GM18517 (cell line): Measurements from ENCODE around the gene LMAN1.

Experiments
- ATAC-seq: cut with Tn5 transposase; IDR thresholded peaks from one replicate; pipeline ENCODE4 v1.9.1; 2021; ENCODE audit warnings: mild to moderate bottlenecking, moderate library complexity; ENCODE audit not compliant: unreplicated experiment

The LMAN1 gene

DNA sequence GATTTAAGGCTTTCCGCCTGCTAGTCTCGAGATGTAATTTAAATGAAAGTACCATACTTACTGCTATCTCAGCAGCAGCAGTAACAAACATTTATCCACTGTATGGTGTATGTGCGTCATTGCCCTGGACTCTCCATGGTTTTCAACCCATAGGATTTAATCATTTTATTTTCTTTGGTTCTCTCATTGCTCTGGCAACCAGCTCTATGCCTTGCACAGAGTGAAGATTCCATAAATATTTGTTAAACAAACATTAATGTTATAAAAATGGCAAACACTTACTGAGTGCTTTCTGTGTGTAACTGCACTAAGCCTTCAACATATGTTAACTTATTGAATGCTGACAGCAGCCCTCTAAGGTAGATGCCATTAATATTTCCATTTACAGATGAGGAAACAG lies 1.3 kb upstream of the LMAN1 start:
- no peak for ATAC-seq

- peak; percentile 12 for ATAC-seq
Observed at GRCh38 chr18:59359576-59359952, 499 bp upstream of the LMAN1 start.

GRCh38 chr18:59358414-59358711 lies 702 bp downstream of the LMAN1 start:
- no peak for ATAC-seq

GRCh38 chr18:59357928-59358327 lies 1.1 kb downstream of the LMAN1 start:
- no peak for ATAC-seq

- ATAC-seq, result no peak
Observed at GRCh38 chr18:59354731-59355130, 4.3 kb downstream of the LMAN1 start.

DNA sequence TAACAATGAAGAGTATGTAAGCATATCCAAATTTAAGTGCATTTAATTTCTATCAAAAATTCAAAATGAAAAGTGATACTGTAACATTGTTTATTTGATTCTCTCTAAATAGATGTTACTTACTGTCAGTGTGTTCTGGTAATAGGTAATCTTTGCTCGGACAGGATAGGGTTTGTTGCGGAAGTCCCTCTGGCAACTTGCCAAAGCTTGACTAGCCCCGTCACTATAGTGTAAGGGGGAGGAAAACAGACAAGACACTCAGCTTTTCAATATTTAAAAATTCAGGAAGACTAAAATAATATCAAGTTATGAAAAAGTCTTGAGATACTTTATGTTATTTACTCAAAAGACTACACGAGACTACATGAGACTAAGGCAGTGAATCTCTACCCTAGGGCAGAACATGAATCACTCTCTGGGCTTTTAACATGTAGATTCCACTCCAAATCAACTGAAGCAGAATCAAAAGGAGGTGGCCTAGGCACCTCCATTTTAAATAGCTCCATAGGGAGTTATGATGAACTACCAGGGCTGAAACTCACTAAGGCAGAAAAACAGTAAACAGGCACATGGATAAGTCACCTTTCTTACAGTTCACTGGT lies 5.9 kb downstream of the LMAN1 start:
- ATAC-seq, result no peak

DNA sequence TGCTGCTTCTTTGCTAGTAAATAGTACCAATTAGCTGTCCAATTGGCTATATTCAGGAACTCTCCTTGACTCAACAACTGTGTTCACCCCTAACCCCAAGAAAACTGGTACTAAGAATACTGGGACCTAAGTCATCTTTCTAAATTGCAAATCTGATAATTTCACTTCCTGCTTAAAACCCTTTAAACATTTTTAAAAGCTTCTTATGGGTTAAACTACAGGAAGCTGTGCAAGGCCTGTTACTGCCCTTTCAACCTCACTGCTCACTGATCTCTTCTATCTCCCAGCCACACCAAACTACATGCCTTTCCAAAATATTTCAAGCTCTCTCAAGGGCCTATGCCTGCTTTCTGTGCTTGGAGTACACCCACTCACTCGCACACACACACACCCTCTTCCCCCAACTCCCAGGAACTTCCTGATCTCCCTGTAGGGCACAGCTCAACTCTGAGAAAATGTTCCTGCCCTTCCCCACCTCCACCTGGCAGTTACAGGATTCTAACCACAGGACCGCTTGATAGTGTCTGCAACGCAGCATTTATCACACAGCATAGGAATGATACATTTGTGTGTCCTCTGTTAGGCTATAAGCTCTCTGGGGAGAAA lies 6.7 kb downstream of the LMAN1 start:
- ATAC-seq, result no peak

GRCh38 chr18:59345556-59345955 lies 13.5 kb downstream of the LMAN1 start:
- ATAC-seq, result no peak

DNA sequence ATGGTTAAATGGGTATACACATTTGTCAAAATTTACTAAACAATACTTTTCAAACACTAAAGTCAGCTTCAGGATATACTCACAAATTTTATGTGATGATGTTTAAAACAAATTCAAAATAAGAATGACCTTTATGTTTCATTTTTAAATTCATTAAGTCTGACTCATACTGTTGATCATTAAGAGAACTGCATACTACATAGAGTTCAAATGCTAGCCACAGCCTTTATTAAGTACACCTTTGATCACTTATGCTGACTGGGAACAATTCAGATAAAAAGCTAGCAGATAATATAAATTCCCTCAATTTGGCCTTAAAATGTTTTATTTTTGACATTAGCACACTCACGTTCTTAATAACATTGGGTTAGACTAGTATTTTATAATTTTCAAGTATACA lies 14.1 kb downstream of the LMAN1 start:
- ATAC-seq, result no peak

DNA sequence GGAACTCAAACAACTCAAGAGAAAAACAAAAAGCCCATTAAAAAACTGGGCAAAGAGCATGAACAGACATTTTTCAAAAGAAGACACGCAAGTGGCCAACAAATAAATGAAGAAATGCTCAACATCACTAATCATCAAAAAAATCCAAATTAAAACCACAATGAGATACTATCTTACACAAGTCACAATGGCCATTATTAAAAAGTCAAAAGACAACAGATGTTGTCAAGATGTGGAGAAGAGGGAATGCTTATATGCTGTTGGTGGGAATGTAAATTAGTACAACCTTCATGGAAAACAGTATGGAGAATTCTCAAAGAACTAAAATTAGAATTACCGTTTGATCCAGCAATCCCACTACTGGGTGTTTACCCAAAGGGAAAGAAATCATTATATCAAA lies 15.1 kb downstream of the LMAN1 start:
- ATAC-seq, result no peak

GRCh38 chr18:59340817-59341216 lies 18.2 kb downstream of the LMAN1 start:
- ATAC-seq, result peak; percentile 67

- no peak for ATAC-seq
Observed at GRCh38 chr18:59340312-59340711, 18.8 kb downstream of the LMAN1 start.

DNA sequence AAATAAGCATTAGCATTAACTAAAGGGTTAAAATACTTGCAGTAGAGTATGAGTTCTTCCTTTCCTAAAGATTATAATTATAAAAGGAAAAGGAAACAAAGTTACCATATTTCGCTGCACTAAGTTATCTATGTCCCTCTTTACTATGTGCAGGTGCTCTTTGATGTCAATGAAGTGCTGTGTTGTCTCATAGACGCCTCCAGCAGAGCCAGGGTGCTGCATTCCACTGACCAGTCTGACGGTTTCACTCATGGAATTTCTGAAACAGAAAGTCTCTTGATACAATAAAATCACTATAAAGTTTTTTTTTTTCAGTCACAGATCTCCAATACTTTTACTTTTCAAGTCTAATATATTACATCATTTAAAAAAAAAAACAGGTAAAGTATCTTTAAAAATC lies 26.1 kb downstream of the LMAN1 start:
- no peak for ATAC-seq

GRCh38 chr18:59328683-59329082 lies 30.4 kb downstream of the LMAN1 start:
- ATAC-seq, result no peak

- ATAC-seq, result no peak
Observed at GRCh38 chr18:59325965-59326364, 33.1 kb downstream of the LMAN1 start.

GRCh38 chr18:59324623-59324971 lies 34.5 kb downstream of the LMAN1 start:
- ATAC-seq, result no peak

DNA sequence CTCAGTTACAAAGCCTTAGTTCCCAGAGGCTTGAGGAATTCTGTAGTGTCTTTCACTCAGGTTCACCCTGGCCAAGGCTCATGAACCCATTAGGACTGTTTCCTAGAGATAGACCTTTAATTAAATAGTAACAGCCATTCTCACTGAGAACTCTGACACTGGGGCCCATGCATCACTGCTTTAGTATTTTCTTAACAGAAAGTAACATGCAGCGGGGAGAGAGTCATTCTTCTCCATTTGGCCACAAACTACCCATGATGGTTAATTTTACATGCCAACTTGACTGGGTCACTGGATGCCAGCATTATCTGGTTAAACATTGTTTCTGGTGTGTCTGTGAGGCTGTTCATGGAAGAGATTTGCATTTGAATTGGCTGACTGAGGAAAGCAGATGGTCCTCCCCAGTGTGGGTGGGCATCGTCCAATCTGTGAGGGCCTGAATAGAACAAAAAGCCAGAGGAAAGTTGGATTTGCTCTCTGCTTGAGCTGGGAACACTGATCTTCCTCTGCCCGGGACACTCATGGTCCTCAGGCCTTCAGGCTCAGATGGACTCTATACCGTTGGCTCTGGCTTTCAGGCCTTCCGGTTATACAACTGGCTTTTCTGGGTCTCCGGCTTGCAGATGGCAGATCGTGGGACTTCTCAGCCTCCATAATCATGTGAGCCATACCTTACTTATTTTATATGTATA lies 35.0 kb downstream of the LMAN1 start:
- no peak for ATAC-seq

DNA sequence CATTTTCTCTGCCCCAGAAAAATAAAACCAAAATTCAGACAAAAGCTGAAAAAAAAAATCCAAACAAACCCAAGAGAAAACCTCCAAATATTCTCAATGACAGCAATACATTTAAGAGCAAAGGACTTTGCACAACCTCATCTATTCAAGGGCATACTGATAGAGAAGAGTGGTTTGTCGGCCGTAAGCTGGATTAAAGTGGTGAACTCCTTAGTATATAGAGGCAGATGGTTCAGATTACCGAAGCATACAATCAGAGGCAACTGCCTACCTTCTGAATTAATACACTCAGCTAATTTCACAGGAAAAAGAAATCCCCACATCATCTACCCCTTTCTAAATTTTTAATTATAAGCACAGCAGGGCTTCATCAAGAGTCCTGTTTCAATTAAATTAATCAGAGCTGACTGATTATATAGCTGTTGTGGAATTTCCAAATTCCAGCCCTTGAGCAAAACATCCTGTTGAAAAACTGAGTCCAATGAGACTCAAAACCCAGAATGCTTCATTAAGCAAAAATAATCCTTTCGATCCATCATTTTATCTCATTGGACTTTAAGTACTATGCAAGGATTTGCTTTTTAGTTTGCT lies 40.5 kb downstream of the LMAN1 start, which contains the start of gene CPLX4:
Gene CPLX4 (minus strand): TSS at position 190 of the 591 bp plus-strand sequence. CDS start 187 bp downstream, at position 3.
- no peak for ATAC-seq

GRCh38 chr18:59311631-59312030 lies 47.4 kb downstream of the LMAN1 start:
- ATAC-seq, result no peak

- ATAC-seq, result no peak
Observed at GRCh38 chr18:59308938-59309260, 50.2 kb downstream of the LMAN1 start.

DNA sequence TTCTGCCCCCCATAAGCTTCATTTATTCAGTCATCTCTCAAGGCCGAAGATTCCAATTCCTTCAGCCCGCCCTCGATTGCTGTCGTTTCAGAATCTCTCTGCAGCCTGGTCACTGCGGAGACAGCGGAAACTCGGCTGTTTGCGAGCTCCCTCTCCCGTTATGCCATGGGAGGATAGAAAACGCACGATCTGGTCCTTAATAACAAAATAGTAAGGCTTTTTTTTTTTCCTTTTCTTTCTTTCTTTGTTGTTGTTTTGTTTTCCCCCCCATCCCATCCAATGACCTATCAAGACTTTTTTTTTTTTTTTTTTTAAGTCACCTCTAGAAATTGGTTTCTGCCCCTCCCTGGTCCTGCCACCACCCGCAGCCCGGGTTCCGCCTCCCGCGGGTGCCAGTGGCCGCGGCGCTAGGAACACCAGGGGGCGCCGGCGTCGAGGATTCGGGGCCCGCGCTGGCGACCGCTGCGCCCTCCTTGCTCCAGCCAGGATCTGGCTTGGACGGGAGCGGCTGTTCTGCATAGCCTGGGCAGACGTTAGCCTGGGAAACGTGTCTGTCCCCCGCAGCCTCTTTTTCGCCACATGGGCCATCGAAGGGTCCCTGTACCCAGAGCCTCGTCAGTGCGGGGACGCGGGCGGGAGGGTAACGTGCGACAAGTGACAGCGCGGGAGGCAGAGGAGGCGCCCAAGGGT lies 50.7 kb downstream of the LMAN1 start:
- no peak for ATAC-seq

- ATAC-seq, result no peak
Observed at GRCh38 chr18:59306640-59307039, 52.4 kb downstream of the LMAN1 start.
